Prostate gland (tissue), 2 donors: ENCODE measurements around the gene IREB2. TPM values are rescaled to one million over a fixed set of nuclear protein-coding genes. Genes with fewer than 3 reads are reported as not detected.

Source experiments
- DNase-seq: peaks from one replicate; pipeline ENCODE4 v3.0.0-alpha.2; 2019; ENCODE audit warnings: low spot score
- H3K27ac ChIP-seq, 2 donors: fragments of 200-600 bp; sonication (generic); 2 replicates each; pipeline ENCODE4 v1.5.1; 2017 to 2019
- H3K27me3 ChIP-seq: fragments of 200-600 bp; sonication (generic); replicated peaks from 2 replicates; pipeline ENCODE4 v1.5.1; 2019; ENCODE audit not compliant: insufficient read depth
- H3K36me3 ChIP-seq, 2 donors: fragments of 200-600 bp; sonication (generic); 1 replicate in 1 of 2; 2 replicates in 1 of 2; pipeline versions ENCODE4 v1.5.1 to v1.8.1; 2017 to 2019
- H3K4me1 ChIP-seq: fragments of 200-600 bp; sonication (generic); replicated peaks from 2 replicates; pipeline ENCODE4 v1.5.1; 2019
- H3K4me3 ChIP-seq, 2 donors: fragments of 200-600 bp; sonication (generic); 2 replicates each; pipeline ENCODE4 v1.5.1; 2017 to 2019
- H3K9me3 ChIP-seq: fragments of 200-600 bp; sonication (generic); 2 replicates; pipeline ENCODE4 v1.5.1; 2017
- CTCF ChIP-seq, 4 experiments: fragments of 200-600 bp in 2 of 4; fragments of 450-650 bp in 2 of 4; sonication (generic) in 2 of 4; IDR thresholded peaks; 1 replicate in 3 of 4; 2 replicates in 1 of 4; pipeline ENCODE4 v1.5.1; 2016 to 2019; ENCODE audit warnings: antibody characterized with exemption in 4 of 4, mild to moderate bottlenecking in 2 of 4, moderate library complexity in 2 of 4
- POLR2A ChIP-seq: fragments of 450-650 bp; IDR thresholded peaks from one replicate; pipeline ENCODE4 v1.6.1; 2016; ENCODE audit warnings: antibody characterized with exemption, mild to moderate bottlenecking
- POLR2AphosphoS5 ChIP-seq: sonication (generic); formaldehyde crosslinking; IDR thresholded peaks from one replicate; pipeline ENCODE4 v1.6.1; 2017; ENCODE audit warnings: antibody characterized with exemption
- WGBS: methylation state at CpG from one replicate; pipeline ENCODE4 v1.1.5; 2018; 5-methylcytosine and 5-hydroxymethylcytosine counted together
- intact Hi-C: fragments of 100-400 bp; cut with DNase I; formaldehyde crosslinking; loops from one replicate; pipeline ENCODE4 v1.14.2; 2022
- total RNA-seq, 2 donors: library from RNA; depleted of rRNA; stranded (reverse); fragments of >200 nt; gene quantifications; one replicate each; pipeline ENCODE4 v1.1.0, GENCODE V29; 2016

The IREB2 gene
- total RNA-seq, 2 donors from 2014 or later, result 30.5 to 39.0 TPM

- no peak for DNase-seq
- Histone ChIP-seq H3K27ac (peak overlapping the region; percentile 26 to 64), H3K27me3 (no peaks in the 10 kb centered on the region), H3K36me3 (no peaks in the 10 kb centered on the region), H3K4me3 (no peak overlapping the region), H3K4me1 (peaks cover 25% of the 10 kb centered on the region), H3K9me3 (no peaks in the 10 kb centered on the region)
- no peak for TF ChIP-seq CTCF (IDR thresholded peaks at IDR 0.05)
- TF ChIP-seq POLR2A, result no peak
- no peak for TF ChIP-seq POLR2AphosphoS5
- 76% methylated on average over 7 of the region's 7 CpGs for WGBS
- intact Hi-C loops, result no loop called here
Measured at GRCh38 chr15:78456426-78456825, 18.4 kb downstream of the IREB2 start.

GRCh38 chr15:78457101-78457500 is 19.1 kb downstream of the IREB2 start:
- H3K9me3 ChIP-seq, result no peaks in the 10 kb centered on the region
- H3K36me3 ChIP-seq, result no peaks in the 10 kb centered on the region
- intact Hi-C loops, result no loop called here
- peaks cover 25% of the 10 kb centered on the region for H3K4me1 ChIP-seq
- no peaks in the 10 kb centered on the region for H3K27me3 ChIP-seq
- WGBS, result 3% methylated on average over 1 of the region's 1 CpG
- TF ChIP-seq POLR2AphosphoS5 (peak; percentile 83), CTCF (IDR thresholded peaks at IDR 0.05) (no peak), POLR2A (no peak)
- H3K4me3 ChIP-seq, result no peak overlapping the region
- H3K27ac ChIP-seq, result peak overlapping the region; percentile 26 to 64
- peak; percentile 40 for DNase-seq

- Histone ChIP-seq H3K4me3 (no peak overlapping the region), H3K9me3 (no peaks in the 10 kb centered on the region), H3K4me1 (peaks cover 12% of the 10 kb centered on the region), H3K36me3 (no peaks in the 10 kb centered on the region), H3K27ac (no peak overlapping the region), H3K27me3 (no peaks in the 10 kb centered on the region)
- TF ChIP-seq POLR2A (no peak), POLR2AphosphoS5 (no peak), CTCF (IDR thresholded peaks at IDR 0.05) (no peak)
- intact Hi-C loops, result no loop called here
- WGBS, result 88% methylated on average over 4 of the region's 4 CpGs
- no peak for DNase-seq
Measured at GRCh38 chr15:78460737-78461136, 22.7 kb downstream of the IREB2 start.

GRCh38 chr15:78461171-78461888 is 23.3 kb downstream of the IREB2 start:
- Histone ChIP-seq H3K27ac (no peak overlapping the region), H3K27me3 (no peaks in the 10 kb centered on the region), H3K4me1 (peaks cover 10% of the 10 kb centered on the region), H3K36me3 (no peaks in the 10 kb centered on the region), H3K4me3 (no peak overlapping the region), H3K9me3 (no peaks in the 10 kb centered on the region)
- no peak for TF ChIP-seq POLR2A
- no peak for TF ChIP-seq CTCF (IDR thresholded peaks at IDR 0.05)
- TF ChIP-seq POLR2AphosphoS5, result no peak
- no peak for DNase-seq
- 34% methylated on average over 3 of the region's 3 CpGs for WGBS
- intact Hi-C loops, result no loop called here

GRCh38 chr15:78469031-78469430 is 31.0 kb downstream of the IREB2 start:
- Histone ChIP-seq H3K36me3 (peaks cover 0 to 4% of the 10 kb centered on the region in 2 donors), H3K27me3 (no peaks in the 10 kb centered on the region), H3K4me1 (no peaks in the 10 kb centered on the region), H3K9me3 (no peaks in the 10 kb centered on the region), H3K4me3 (no peak overlapping the region), H3K27ac (no peak overlapping the region)
- intact Hi-C loops, result no loop called here
- no peak for DNase-seq
- TF ChIP-seq CTCF (IDR thresholded peaks at IDR 0.05) (no peak), POLR2A (no peak), POLR2AphosphoS5 (no peak)
- WGBS, result 100% methylated on average over 1 of the region's 1 CpG
